Putamen (tissue), 1 donor: ENCODE results near the gene CELF2.

ENCODE experiments used
- DNase-seq: peaks from one replicate; pipeline ENCODE4 v3.0.0-alpha.2; 2016; ENCODE audit warnings: low spot score

Gene CELF2

DNA sequence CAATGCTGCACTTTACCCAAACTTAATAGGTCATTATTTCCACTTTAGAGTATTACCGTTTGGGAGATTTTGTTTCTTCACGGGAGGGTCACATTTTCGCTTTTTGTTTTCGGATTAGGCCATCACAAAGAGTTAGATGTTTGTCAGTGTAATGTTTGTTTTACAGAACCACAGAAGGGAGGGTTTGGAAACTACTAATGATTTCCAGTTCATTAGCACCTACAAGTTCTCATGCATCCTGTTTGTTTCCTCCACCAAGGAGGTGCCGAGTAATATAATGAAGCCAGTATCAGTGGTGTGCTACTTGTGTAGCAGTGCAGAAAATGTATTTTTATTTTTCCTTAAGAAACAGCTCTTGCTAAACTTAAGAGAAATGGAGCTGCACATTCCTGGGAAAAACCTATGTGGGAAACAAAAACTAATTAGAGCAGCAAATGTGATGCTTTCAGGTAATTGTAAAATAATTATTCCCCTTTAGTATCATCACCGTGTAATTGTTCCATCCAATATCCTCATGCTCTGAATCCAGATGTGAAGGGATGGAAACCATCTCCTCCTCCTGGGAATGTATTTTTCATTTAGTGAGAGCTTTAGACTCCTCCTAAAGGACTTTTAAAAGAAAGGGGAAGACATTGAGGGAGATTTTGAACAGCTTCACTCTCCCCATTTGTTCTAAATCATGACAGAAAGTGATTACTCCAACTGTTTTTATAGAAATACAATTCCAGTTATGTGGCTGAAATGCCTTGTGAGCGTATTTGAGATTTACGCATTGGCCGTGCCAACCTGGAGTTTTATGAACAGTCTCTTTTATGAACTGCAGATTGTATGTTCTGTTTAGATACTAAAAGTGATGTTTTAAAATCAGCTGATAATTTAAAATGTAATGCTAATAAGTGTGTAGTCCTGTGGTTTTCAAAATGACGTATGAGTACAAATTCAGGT lies 5.6 kb downstream of the CELF2 start:
- DNase-seq: no peak

DNA sequence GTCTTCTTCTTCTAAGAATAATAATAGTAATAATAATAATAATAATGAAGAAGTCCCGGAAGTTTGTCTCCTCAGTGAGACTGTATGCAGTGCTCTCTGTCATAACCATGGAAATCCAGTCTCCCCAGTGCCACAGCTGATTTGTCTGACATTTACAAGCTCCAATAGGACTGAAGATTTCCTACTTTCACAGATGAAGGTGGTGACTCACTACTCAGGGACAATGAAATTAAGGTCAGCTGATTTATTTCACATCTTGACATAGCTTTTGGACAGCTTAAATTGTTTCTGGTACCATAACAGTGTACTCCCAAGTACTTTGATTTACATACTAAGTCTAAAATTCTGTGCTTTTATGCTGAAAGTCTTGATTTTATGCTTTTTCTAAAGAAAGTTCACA lies 6.9 kb downstream of the CELF2 start:
- no peak for DNase-seq

DNA sequence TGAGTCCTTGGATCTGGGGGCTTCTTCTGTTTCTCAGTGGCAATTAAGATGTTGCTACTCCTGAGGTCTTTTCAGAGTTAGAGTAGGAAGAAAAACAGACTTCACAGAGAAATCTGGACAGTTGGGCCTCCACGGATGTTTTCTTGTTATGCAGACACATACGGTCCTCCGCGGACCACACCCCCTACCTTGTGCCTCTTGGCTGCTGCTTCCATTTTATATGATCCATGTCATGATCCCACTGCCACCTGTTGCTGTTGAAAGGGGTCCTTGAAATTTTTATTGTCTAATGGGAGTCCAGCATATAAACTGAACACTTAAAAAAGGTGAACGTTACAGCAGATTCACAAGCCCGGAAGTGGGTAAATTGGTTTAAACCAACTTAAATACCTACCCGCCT lies 8.3 kb downstream of the CELF2 start:
- DNase-seq: no peak

DNA sequence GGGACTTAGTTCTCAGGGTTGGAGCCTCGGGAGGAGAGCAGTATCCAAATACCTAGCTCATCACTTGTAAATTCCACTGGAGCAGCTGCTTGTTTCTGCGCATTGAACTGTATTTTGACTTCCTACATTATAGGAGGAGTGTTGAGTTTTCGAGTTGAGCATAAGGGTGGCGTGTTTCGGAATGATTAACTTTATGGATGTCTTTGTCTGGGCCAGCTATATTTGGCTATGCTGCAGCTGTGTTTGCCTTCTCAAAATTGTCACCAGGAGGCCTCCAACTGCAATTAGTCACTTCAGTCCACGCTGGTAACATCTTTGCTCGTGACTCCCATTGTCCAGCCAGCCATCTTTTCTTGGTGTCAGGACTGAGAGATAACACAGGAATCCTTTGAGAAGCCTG lies 9.1 kb downstream of the CELF2 start:
- no peak for DNase-seq

DNA sequence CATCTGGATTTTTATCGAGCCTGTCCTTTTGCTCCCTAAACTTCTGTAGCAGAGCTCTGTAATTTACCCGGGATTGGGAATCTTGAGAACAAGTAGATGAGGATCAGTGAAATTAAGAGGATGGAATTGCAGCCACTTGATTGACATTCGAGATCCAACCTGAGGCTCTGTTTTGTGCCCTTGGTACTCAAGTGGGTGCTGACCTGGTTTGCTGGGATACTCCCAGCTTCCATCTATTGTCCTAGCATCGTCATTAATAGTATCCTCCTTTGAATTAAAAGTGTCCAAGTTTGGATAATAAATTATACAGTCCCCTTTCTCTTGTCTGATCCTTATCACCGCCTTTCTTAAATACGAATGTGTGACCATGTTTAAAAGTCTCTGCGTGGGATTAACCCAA lies 17.1 kb downstream of the CELF2 start:
- DNase-seq: no peak

DNA sequence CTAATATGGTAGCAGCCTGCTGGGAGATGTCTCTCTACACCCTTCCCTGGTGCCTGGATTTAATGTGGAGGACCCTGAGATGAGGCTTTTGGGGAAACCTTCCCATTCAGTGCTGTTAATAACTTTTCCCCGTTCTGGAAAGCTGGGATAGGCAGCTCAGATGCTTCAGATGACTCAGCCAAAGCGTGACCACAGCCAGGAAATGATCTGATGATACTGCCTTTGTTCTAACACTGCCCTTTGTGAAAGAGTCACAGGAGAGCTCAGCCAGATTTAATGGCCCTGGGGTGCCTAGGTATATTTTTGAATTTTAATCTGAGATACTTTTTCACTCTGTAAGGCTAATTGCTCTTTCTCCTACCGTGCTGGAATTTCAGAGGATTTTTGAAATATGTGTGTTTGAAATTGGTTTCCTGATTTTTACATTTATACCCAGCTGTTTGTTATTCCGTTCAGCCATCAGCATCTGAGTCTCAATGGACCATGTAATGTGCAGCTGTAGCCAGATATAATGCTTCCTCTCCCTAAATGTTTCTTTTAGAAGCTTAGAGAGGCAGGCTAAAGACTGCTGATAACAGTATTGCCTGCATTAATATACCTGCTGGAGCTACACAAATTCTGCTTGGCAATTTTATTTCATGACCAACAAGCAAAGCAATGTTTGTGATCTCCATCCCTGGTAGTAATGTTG lies 17.8 kb downstream of the CELF2 start:
- DNase-seq: no peak

DNA sequence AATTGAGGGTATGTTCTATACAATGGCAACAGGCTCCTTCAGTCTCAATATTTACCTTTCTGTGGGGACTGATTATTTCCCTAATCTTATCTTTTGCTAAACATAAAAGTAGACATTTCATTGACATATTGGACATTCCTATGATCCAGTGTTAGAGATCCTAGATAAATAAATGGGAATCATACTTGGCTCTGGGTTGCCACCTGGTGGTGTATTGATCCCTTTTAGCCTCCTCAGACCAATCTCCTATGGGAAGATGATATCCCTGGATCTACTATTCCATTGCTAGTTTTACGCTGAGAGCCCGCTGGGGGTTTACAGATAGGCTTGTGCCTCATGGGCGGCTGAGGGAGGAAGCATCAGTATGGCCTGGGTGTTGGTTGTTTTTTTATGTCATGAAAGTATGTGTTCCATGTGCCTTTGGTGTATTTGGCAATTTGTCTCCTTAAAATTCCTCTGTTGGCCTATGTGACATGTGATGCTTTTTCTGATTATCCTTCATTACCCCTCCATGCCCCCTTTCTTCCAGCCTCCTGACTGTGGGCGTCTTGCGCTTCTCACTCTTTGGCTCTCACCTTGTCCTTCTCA lies 18.8 kb downstream of the CELF2 start:
- DNase-seq: no peak

DNA sequence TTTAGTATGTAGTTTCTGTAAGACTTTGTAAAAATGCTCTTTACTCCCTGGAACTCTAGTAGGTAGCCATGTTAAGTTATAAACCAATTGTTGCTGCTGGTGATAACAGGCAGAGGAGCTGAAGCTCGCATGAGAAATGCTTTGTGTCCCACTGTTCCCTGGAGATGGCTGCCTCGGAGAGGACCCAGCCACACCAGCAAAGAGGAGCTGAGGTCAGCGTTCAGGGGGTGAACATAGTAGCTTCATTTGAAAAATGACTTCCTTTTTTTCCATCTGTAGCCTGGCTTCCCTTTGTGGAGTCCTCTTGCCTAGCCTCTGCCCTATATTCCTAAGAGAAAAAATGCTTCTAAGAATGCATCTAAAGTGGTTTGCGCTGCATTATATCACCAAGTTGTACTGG lies 20.3 kb downstream of the CELF2 start:
- no peak for DNase-seq

DNA sequence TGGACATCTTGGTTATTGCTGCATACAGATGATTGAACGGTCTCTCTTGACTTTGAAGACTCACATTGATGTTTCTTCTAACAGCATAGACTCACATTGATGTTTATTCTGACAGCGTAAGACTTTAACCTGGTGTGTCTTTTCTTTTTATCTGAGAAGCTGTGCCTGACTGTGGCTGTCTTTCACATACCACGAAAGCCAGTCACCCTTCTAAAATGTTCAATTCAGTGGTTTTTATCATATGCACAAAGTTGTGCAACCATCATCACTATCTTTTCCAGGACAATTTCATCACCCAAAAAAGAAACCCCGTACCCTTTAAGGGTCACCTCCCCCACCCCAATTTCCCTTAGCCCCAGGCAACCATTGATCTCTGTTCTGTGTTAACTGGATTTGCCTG lies 24.7 kb downstream of the CELF2 start:
- DNase-seq: no peak

DNA sequence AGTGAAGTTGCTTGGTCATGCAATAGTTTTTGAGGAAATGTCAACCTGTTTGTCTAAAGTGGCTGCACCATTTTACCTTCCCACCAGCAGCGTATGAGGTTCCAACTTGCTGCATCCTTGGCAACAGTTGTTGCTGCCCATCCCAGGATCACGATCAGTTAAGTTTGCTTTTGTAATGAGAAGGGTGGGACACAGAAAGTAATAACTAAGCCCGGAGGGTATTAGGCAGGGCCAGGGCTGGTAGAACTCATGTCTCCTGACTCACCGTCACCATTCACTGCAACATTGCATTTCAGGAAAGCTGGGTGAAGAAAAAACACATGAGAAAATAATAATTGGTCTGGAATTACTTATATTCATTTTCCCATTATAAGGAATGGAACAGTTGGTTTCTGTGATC lies 25.4 kb downstream of the CELF2 start:
- DNase-seq: no peak

DNA sequence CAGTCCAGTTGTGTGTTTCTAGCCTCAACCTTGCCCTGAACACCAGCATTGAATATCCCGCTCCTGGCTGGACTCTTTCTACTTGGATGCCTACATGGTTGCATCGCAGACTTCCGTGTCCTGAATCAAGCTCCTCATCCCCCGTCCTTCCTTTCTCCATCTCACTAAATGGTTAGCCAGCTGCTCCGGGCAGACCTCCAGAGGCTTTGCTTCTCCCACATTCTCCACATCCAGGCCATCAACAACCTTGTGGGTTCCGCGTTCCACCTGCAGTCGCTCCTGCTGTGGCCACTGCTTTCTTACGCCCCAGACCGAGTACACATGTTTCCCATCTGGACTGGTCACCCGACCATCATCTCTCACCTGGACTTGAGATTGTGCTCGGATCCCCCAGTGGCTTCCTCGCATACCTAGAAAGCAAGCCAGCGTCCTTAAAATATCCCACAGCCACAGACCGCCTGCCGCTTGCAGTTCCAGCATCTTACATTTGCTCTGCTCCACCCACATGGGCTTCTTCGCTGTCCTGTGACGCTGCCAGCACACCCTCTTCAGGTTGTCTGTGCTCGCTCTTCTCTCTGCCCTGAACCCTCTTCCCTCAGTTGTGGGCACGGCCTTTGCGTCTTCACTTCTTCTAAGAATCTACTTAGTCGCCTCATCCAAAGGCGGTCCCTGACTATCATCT lies 25.9 kb downstream of the CELF2 start:
- DNase-seq: no peak

DNA sequence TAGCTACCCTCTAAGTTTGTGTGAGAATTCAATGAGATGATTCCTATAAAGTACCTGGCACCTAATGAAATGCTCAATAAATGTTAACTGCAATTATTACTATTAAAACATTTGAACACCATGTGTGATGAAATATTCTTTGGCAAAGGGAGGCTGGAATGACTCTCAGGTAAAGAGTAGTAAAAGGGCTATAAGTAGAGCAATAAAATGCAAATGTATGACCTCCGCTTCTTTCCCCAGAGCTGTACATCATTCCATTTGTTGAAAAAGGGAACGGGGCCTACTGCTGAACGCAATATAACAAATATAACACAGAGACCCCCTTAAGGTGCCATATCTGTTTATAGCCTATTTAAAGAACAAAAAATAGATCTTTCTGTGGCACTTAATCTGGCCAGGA lies 27.8 kb downstream of the CELF2 start:
- no peak for DNase-seq

DNA sequence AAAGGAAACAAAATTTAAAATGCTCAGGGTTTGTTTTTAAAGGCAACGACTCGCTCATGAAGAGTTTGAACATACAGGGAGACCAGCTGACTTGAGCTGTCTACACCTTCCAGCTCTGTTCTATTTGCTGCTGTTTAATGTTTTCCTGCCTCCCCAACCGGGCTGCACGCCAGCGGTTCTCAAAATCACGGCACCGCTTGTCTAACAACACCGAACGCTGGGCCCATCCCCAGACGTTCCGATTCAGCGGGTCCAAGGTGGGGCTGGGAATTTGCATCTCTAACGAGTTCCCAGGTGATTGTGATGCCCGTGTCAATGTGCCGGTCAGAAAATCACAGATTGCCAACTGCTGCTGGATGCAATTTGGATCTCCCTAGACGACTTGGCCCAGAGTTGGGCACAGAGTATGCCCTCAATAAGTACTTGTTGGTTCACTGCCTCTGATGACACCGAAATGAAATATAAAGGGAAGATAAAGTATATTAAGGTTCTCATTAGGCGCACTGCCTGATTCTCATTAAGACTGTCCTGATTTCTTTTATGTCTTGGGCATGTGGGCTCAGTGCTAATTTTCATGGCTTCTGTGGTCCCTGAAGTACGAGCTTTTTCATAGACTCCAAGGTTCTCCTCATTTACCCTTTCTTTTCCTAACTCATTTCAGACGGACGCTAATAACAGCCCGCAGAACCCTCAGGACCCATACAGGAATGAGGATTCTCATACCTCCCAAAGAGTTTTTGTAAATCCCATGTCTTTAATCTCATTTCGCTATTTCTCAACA lies 28.5 kb downstream of the CELF2 start:
- no peak for DNase-seq

DNA sequence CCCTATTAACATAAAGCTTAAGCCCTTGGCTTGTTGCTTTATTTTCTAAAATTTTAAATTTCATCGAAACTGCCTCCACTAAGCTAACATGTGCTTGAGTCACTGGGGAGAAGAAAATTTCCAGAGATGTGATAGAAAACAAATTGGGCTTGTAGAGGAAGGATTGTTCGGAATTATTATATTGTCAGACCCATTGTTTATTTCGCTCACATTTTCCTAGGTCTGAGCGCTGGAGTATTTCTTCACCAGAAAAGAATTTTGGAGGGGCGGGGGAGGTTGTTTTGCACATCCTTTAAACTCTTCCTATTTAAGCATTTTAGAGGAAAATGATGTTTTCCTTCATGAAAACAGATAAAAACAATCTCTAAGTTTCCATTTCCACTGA lies 29.1 kb downstream of the CELF2 start:
- DNase-seq: no peak

DNA sequence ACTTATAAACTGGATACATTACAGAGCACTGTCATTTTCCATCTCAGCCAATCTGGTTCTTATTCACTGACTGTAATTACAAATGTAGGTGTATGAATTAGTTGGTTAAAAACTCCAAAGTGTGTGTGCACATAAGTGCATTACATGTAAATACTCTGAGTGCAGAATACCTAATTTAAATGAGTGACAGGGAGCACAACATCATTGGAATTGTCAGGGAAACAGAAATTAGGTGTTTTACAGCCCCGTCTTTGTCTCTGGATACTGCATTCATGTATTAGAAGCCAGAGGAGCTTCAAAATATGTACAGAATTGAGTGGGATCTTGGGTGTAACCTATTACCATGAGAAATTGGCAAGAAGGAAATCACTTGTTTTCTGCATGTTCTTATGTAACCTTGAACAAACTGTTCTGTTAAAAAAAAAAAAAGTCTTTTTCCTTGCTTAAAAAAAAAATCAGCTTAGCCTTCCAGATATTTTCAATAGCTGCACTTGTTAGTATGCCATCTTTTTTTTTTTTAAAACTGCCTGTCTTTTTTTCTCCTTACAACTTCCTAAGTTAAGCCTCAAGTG lies 31.1 kb downstream of the CELF2 start:
- no peak for DNase-seq

DNA sequence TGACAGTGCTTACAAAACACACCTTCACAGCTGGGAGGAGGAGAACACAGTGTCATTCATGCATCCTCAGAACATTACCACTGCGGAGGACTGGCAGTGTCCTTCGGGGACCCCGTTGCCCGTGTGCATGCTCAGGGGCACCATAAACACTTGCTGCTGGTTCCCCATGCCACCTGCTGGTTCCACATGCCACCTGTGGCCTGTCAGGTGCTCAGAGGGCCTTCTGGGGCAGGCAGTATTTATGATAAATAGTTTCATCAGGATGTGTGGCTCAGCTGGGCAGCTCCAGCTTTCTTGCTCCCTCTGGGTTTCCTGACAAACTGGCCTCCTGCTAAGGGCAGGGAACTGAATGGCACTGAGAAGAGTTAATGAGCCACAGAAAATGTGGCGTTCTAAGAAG lies 32.1 kb downstream of the CELF2 start:
- DNase-seq: no peak

DNA sequence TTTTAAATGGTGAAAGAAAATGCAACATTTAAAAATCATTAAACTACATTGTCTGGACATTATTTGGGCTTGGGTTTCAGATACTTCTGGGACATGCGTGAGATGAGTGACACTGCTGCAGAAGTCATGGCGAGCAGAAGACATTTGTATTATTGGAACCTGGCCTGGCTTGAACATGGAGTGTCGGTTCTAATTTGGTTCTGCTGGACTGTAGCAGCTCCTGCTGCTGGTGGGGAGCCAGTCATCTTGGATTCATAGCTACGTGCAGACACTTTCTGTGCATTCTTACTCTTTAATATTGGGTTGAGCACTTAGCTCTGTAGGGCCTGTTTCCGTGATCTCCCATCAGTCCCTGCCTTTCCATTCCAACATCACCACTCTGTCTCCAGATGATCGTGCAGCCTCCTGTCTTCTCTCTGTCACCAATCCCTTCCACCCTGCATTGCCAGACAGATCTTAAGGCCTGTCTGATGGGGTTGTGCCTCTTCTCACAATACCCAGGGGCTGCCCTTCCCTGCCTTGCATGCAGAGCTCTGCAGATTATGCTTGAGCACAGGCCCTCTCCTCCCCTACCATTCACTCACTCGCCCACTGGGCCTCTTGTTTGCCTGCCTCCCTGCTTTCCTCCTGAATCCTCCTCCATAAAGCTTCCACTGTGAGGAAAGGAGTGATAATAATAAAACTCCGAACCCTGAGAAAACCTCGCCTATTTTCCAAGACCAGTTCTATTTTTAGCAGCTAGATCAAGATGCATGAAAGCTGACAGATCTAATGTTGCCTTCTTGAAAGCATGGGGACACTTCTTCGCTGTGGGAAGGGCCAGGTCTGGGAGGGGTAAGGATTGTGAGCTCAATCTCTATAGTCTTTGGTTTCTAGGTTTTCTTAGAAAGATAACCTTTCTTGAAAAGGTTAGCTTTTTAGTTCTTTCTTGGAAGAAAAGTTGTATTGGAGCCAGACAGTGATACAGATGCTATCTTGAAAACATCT lies 32.9 kb downstream of the CELF2 start:
- DNase-seq: no peak

DNA sequence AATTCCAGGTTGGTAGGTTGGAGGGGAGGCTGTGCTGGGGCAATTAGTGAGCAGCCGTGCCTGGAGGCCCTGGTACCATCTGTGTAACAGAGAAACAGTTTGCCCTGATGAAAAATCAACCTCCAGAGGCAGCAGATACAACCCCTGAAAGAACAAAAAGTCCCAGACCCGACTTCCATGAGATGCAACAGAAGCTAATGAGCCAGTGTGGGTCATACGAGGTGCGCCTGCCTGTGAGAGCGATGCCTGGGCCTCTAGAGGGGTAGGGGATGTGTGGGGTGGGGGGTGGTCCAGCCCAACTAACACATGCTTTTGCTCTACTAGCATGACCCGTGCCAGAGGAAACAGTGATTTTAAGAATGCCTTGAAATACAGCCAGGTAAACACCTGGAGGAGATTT lies 39.3 kb downstream of the CELF2 start:
- DNase-seq: no peak

DNA sequence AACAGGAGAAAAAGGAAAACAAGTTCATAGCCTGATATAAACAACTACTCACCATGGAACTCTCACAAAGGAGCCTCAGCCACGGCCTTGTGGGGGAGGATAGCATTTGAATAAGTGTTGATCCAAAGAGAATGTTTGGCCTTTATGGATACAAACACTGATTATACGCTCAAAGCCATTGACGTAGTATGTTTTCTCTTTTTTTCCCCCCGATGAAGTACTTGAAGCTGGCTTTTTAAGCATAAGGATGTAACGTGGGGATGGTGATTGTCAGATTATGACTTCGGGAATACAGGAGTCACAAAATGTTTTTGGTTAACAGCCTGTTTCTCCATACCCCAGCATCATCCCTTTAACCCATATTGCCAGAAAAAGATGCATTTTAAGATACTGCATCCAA lies 39.8 kb downstream of the CELF2 start:
- no peak for DNase-seq

DNA sequence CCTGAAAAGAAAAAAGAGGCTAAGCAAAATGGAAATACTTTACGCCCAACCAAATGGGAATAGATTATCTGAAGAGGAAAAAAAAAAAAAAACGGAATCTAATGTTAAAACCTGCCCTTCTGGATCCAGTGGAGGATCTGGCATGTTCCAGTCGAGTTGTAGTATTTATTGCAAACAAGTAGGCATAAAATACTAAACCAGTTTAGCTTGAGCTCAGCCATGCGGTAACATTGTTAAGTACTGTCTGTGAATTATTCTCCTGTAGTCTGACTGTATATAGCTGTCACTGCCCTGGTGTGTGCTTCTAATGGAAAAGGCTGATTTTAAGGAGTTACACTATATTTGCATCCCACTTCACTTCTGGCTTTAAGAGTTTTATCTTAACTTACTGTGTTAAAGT lies 40.3 kb downstream of the CELF2 start:
- DNase-seq: no peak
